ENCODE measurements around the gene PDZD11.

DNA sequence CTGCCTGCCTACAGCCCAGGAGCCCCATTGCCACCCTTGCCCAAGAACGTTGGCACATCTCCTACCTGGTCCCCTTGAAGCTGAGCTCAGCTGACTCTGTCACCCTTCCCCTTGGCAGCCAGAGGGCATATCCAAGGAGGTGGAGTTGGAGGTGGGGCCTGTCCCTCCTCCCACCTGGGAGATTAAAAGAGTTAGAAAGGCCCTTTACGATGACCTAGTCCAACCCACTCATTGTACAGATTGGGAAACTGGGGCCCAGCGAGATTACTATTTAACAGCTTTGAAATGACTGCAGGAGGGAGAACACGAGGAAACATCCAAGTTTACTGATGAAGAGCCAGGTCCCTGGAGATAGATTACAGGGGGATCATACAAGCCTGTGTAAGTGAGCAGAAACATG, 29.6 kb downstream of the PDZD11 start, which contains the start of gene P2RY4:
- no peak for TF ChIP-seq CREB1 (IDR thresholded peaks at IDR 0.05; ENCODE audit: low read depth)
- no peak for TF ChIP-seq TAF1 (IDR thresholded peaks at IDR 0.05; ENCODE audit: low read depth)
- TF ChIP-seq RAD21 (IDR thresholded peaks at IDR 0.05; ENCODE audit: low read depth): no peak
- TF ChIP-seq, protein P1, sequence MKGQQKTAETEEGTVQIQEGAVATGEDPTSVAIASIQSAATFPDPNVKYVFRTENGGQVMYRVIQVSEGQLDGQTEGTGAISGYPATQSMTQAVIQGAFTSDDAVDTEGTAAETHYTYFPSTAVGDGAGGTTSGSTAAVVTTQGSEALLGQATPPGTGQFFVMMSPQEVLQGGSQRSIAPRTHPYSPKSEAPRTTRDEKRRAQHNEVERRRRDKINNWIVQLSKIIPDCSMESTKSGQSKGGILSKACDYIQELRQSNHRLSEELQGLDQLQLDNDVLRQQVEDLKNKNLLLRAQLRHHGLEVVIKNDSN (IDR thresholded peaks at IDR 0.05): no peak
- no peak for TF ChIP-seq EP300 (IDR thresholded peaks at IDR 0.05; ENCODE audit: borderline replicate concordance)
- TF ChIP-seq CEBPB (IDR thresholded peaks at IDR 0.05): no peak
- no peak for TF ChIP-seq TCF12 (IDR thresholded peaks at IDR 0.05; ENCODE audit: low read depth)
- TF ChIP-seq, protein P2, sequence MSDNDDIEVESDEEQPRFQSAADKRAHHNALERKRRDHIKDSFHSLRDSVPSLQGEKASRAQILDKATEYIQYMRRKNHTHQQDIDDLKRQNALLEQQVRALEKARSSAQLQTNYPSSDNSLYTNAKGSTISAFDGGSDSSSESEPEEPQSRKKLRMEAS (IDR thresholded peaks at IDR 0.05): no peak
